IPS-NIHi11 (cell line): Measurements from ENCODE around the gene MBNL1.

Experiments used
- DNase-seq: peaks from one replicate; pipeline ENCODE4 v3.0.0; 2012; ENCODE audit warnings: mixed read lengths, low spot score

Gene MBNL1

GRCh38 chr3:152488449-152488848 is 219.7 kb downstream of the MBNL1 start:
- no peak for DNase-seq

GRCh38 chr3:152491922-152492321 is 223.2 kb downstream of the MBNL1 start:
- DNase-seq, result no peak

GRCh38 chr3:152496286-152496685 is 227.6 kb downstream of the MBNL1 start:
- no peak for DNase-seq

- DNase-seq, result no peak
Observed at GRCh38 chr3:152496716-152497115, 228.0 kb downstream of the MBNL1 start.

GRCh38 chr3:152497457-152497856 is 228.7 kb downstream of the MBNL1 start:
- DNase-seq, result no peak

- no peak for DNase-seq
Observed at GRCh38 chr3:152497890-152498289, 229.2 kb downstream of the MBNL1 start.

GRCh38 chr3:152499791-152500385 is 231.2 kb downstream of the MBNL1 start:
- no peak for DNase-seq

GRCh38 chr3:152505926-152506325 is 237.2 kb downstream of the MBNL1 start:
- DNase-seq, result no peak

- no peak for DNase-seq
Observed at GRCh38 chr3:152508705-152509104, 240.0 kb downstream of the MBNL1 start.

- no peak for DNase-seq
Observed at GRCh38 chr3:152511904-152512303, 243.2 kb downstream of the MBNL1 start.

- no peak for DNase-seq
Observed at GRCh38 chr3:152513301-152513960, 244.7 kb downstream of the MBNL1 start.
